DOHH2 (cell line): ENCODE data around the gene MAFG.

Experiments
- CTCF ChIP-seq: fragments of 200-600 bp; sonication (generic); IDR thresholded peaks from one replicate; pipeline ENCODE4 v1.5.1; 2014; ENCODE audit warnings: antibody characterized with exemption, mild to moderate bottlenecking, low read depth, low read length; ENCODE audit not compliant: poor library complexity, severe bottlenecking
- EZH2phosphoT487 ChIP-seq: fragments of 200-600 bp; sonication (generic); IDR thresholded peaks from 2 replicates; pipeline ENCODE4 v1.6.1; 2017; ENCODE audit warnings: borderline replicate concordance, mild to moderate bottlenecking, antibody characterized with exemption, low read length, moderate library complexity, mixed read lengths

GRCh38 chr17:81878294-81878693 is 49.2 kb downstream of the MAFG start:
- TF ChIP-seq CTCF (no peak), EZH2phosphoT487 (no peak)
